Measurements from ENCODE around the gene MLLT3.

DNA sequence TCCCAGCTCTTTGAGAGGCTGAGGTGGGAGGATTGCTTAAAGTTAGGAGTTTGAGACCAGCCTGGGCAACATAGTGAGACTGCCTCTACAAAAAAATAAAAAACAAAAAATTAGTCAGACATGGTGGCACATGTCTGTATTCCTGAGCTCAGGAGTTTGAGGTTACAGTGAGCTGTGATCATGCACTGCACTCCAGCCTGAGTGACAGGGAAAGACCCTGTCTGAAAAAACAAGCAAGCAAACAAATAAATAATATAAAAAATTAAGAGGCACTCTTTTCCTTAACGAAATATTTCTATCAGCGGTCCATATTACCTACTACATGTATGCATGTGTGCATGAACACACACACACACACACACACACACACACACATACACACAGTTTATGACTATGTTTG is 40.8 kb upstream of the MLLT3 start:
- TF ChIP-seq, protein P1, sequence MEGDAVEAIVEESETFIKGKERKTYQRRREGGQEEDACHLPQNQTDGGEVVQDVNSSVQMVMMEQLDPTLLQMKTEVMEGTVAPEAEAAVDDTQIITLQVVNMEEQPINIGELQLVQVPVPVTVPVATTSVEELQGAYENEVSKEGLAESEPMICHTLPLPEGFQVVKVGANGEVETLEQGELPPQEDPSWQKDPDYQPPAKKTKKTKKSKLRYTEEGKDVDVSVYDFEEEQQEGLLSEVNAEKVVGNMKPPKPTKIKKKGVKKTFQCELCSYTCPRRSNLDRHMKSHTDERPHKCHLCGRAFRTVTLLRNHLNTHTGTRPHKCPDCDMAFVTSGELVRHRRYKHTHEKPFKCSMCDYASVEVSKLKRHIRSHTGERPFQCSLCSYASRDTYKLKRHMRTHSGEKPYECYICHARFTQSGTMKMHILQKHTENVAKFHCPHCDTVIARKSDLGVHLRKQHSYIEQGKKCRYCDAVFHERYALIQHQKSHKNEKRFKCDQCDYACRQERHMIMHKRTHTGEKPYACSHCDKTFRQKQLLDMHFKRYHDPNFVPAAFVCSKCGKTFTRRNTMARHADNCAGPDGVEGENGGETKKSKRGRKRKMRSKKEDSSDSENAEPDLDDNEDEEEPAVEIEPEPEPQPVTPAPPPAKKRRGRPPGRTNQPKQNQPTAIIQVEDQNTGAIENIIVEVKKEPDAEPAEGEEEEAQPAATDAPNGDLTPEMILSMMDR (IDR thresholded peaks at IDR 0.05) = no peak
- no peak for TF ChIP-seq POLR2A (IDR thresholded peaks at IDR 0.05)
- TF ChIP-seq EP300 (IDR thresholded peaks at IDR 0.05) = no peak
